HG03457 (cell line): Measurements from ENCODE around the gene HTR1D.
"Not testable (repeated sequence)": the region's sequence is repeated elsewhere in the genome, so short reads cannot be mapped to it uniquely, and the experiment has no call there.

ENCODE experiments used
- ATAC-seq: cut with Tn5 transposase; IDR thresholded peaks from one replicate; pipeline ENCODE4 v1.9.1; 2021; ENCODE audit warnings: moderate number of reproducible peaks; ENCODE audit not compliant: unreplicated experiment

The HTR1D gene

DNA sequence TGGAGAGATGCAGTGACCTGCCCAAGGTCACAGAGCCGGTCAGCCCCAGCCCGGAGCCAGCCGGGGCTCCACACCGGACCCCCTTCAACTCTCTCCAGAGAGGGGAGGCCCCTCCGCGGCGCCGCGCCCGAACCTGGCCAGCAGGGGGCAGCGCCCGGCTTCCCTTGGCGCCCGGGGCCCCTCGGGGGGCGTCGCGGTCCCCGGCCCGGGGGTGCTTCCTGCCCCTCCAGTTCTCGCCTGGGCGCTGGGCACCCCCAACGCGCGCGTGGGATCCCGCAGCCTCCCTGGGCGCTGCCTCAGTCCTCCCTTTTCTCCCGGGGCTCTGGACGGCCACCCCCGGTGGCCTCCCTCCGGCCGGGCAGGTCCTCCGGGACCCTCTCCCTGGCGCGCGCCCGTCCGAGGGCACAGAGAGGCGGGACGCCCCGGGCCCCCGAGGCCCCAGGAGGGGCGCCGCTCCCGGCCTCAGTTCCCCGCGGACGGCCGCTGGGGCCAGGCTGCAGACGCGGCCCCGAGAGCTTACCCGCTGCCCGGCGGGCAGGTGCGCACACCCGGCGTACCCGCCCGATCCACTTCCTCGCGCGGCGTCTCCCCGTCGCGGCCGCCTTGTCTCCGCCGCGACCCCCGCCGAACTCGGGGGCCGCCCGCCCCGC is 406 bp downstream of the HTR1D start:
- ATAC-seq = no peak

DNA sequence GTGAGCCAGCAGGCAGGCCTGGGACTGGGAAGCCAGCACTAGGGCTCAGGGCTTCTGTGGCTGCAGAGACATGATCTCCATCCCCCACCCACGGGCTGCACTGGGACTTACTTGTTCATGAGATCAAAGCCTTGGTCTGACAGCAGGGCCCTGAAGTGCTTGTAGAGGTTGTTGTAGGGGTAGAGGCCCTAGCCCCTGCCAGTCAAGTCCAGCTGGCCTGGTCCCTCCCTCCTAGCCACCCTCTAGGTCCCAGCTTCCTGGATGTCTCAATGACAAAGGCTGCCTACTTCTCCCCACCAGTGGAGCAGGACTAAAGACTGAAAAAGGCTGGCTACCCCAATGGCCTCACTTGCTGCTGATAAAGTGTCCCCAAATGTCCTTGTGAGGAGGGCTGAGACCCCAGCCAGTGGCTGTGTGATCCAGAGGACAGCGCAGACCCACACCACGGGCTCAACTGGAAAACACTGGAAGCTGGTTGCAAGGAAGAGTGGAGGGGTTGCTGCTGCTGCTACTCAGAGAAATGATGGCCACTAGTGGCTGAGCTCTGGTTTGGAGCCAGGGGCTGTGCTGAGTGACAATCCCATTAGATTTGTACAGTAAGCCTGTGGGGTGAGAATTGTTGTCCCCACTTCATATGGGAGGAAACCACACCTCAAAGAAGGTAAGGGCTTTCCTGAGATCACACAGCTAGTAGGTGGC is 1.4 kb downstream of the HTR1D start:
- ATAC-seq = no peak

DNA sequence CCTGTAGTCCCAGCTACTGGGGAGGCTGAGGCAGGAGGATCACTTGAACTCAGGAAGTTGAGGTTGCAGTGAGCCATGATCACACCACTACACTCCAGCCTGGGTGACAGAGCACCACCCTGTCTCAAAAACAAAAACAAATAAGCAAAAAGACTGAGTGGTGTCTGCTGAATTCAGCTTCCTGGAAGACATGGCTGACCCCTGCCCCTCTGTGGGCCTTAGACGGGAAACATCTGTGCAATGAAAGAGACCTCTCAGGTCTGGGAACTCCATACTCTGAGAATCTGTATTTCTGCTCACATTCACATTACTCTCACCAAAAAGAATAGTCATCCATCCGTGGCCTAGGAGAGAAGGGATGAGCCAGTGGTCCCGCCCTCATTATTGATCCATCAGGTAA is 2.0 kb downstream of the HTR1D start:
- ATAC-seq = no peak

DNA sequence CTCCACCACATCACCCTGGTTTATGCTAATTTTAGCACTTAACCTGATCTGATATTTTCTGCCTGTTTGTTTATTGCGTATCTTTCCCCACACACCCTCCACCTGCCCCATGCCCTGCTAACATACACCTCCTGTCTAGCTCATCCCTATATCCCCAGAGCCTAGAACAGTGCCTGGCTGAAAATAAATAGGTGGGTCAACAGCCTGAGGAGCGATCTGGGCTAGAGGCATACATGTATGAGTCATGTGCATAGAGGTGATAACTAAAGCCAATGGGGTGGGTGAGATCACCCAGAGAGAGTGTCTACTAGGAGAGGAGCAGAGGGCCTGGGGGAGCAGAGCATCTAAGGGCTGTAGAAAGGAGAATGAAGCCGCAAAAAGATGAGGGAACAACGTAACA is 2.7 kb downstream of the HTR1D start:
- ATAC-seq = no peak

DNA sequence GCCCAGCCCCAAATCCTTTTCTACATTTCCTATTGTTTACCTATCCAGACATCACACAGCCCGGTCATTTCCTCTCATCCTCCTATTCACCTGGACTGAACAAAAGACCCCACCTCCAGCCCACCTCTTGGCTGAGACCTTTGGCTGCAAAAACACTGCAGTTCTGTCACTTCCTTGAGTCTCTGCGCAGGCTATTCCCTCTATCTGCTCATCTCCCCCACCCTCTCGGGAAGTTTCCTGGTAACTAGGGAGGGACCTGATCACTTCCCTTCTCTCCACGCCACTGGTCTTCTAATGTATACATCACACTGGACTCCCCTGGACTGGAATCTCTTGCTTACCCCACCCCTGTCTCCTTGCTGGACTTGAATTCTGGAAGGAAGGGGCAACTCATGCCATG is 5.3 kb downstream of the HTR1D start:
- ATAC-seq = no peak

DNA sequence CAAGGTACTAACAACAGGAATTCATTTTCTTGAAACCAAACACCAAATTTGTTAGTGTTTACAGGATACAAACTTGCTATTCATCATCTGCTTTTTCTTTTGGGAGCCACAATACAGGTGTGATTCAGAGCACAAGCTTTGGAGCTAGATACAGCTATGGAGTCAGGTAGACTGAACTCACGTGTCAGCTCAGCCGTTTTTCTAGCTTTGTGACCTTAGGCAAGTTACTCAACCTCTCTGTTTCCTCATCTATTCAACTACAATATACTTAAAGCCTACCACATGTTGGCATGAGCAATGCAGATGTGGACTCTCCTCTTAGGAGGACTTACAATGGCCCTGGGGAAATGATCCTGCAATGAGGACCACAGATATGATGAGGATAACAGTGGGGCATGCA is 6.3 kb downstream of the HTR1D start:
- ATAC-seq = no peak

DNA sequence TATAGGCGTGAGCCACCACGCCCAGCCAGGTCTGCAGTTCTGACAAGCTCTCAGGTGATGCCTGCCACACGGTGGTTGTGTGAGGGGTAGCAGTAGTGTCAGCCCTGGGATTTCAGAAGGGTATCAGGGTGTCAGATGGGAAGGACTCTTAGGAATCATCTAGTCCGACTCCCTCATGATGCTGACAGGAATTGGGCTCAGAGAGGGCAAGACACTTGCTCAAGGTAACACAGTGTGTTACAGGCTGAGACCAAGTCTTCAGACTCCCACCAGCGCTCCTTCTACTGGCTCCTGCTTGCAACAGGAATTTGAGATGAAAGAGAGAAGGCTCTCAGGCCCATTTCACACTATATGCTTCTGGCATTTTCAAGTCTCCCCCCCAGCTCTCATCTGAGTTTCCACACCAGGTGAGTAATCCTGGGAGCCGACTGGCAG is 6.9 kb downstream of the HTR1D start:
- ATAC-seq = no peak

DNA sequence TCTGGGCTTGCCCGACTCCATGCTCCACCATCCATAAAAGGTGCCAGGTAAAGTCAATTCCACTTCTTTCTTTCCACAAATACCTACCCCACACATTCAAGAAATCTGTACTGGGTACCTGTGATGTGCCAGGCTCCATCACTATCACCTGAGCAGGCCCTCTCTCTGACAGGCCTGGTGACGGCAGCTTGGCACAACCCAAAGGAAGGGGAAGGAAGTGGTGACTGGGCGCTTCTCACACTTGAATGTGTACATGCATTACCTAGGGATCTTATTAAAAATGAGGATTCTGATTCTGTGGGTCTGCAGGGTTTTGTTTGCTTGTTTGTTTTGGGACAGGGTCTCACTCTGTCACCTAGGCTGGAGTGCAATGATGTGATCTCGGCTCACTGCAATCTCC is 7.5 kb downstream of the HTR1D start:
- no peak for ATAC-seq

DNA sequence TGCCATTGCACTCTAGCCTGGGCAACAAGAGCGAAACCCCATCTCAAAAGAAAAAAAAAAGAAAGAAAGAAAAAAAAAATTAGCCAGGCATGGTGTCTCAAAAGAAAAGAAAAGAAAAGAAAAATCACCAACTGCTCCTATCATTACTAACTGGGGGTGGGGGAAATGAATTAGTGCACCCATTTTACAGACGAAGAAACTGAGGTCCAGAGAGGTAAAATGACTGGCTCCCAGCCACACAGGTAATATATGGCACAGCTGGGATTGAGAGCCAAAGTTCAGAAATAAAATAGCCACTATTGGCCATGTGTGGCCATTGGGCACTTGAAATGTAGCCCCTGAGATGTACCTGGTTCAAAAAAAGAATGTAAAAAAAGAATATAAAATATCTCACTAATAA is 8.8 kb downstream of the HTR1D start:
- no peak for ATAC-seq

DNA sequence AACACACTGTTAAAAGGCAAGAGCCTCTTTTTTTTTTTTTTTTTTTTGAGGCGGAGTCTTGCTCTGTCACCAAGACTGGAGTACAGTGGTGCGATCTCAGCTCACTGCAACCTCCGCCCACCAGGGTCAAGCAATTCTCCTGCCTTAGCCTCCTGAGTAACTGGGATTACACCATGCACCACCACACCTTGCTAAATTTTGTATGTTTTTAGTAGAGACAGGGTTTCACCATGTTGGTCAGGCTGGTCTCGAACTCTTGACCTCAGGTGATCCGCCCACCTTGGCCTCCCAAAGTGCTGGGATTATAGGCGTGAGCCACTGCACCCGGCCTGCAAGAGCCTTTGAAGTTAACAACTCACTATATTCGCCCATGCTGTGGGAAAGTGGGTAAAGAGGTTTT is 9.6 kb downstream of the HTR1D start:
- ATAC-seq = not testable (repeated sequence)

DNA sequence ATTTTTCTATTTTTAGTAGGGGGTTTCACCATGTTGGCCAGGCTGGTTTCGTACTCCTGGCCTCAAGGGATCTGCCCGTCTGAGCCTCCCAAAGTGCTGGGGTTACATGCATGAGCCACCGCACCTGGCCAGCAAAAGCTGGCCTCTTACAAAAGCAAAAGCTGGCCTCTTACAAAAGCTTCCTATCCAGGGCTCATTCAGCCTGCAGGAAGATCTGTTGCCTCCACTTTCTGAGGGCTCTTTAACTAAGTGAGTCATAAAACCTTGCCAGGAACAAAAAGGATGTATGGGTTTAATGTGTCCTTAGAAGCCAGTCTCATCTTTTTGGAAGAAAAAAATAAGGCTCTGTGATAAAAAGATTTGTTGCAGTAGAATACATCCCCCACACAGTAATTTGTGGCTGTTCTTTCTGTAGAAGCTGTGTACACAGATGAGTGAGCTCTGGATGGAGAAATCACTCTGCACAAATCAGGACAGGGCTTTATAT is 15.0 kb downstream of the HTR1D start:
- no peak for ATAC-seq

DNA sequence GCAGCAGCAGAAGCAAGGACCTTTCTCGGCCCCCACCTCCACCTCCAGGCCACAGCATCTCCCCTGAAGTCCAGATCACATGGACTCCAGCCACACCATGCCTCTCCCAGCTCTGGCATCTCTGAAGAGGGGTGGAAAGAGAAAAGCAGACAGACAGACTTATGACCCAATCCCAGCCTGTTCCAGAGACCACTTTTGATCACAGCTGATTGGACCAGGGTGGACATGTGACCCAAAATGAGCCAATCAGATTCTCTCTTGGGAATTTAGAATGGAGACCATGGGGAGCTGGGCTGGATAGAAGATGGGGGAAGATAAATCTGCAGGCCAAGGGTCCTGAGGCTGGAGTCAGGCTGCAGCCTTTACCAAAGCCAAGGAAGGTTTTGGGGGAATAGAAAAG is 16.4 kb downstream of the HTR1D start:
- no peak for ATAC-seq

DNA sequence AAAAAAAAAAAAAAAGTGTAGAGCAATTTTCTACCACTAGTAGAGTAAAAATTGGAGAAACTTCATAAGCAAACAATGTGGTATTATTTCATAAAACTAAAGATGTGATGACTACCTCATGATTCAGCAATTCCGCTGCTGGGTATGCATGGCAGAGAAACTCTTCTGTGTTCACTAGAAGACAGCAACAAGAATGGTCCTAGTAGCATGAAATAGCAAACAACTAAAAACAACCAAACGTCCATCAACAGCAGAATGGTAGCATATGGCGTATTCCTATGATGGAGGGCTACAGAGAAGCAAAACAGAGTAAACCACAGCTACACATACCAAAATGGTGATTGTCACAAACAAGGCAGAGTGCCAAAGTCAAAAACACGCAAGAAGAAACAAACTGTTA is 18.9 kb downstream of the HTR1D start:
- no peak for ATAC-seq

DNA sequence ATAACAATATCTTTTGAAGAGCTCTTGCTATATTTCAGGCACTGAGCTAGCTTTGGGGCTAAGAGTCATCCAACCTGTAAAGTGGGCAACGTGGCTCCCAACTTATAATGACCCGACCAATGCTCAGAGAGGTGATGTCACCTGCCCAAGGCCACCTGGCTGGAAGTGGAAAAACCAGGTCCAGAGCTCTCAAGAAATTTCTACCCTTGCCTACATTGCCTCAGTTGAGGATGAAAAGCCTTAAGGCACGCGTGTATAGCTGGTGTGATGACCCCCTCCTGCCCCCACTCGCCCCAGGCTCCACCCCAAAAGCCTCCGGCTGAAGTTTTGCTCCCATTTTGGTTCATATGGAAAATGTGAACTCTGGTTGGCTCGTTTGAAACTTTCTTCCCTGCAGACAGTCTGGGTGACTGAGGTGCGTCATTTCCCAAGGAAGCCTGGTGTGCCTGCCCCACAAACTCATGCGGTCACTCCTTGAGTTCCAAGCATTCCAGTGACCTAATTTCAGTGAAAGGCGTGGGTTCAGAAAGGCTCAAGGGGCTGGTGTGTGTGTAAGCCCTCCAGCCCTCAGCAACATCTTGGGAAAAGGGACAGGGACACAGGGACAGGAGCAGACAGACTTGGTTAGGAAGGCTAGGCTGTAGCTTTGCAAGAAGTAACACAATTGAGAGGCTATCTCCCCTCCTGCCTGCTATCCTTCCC is 20.5 kb downstream of the HTR1D start:
- no peak for ATAC-seq

DNA sequence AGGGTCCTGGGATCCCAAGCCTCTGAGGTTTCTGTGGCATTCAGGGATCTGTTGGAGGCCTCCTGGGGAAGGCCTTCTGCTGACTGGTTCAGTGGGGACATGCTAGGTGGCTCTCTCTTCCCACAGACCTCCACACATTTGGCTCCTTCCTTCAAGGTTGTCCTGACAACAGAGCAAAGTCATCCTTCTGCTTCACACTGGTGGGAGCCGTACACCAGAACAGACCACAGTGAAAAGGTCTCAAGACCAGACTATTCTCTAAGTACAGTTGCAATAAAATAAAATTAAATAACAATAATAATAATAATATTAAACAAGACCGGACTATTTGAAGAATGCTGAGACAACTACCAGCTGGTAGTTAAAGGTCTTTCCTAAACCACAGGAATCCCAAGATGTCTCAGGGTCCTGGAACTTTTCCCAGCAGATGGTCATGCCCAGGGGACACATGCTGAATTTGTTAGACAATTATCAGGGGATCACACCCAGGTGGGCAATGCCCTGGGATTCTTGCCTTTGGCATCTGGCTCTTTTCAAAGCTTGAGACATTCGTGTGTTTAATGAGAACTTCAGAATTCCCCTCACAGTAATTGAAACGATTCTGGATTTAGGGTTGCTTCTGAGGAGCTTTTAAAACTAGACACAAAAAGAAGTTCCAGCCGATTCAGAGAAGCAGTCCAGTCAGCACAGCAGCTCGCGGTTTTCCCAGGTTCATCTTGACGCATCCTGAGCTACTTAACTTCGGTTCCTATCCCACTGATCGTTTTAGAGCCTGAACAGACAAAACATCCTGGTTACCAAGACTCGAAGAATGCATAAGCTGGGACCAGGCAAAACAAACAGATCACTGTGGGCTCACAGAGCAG is 22.9 kb downstream of the HTR1D start:
- ATAC-seq = no peak

DNA sequence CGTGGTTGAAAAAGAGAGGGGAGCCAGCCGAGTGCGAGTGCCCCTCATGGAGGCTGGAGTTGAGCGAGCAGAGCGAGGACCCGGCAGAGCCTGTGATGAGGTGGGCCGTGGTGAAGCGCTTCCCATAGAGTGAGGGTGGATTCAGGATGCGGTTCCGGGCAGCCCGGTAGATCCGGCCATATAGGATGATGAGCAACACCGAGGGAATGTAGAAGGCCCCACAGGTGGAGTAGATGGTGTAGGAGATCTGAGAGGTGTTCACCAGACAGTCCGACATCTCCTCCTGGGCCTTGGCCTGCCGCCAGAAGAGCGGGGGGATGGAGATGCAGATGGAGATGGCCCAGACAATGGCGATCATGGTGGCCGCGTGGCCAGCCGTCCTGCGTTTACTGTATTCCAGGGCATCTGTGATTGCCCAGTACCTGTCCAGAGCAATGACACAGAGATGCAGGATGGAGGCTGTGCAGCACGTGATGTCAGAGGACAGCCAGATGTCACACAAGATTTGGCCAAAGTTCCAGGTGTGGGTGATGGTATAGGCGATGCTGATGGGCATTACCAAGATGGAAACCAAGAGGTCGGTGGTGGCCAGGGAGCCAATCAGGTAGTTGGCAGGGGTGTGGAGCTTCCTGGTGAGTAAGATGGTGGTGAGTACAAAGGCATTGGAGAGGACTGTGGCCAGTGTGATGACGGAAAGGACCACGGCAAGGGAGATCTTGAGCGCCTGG is 23.7 kb downstream of the HTR1D start:
- no peak for ATAC-seq

DNA sequence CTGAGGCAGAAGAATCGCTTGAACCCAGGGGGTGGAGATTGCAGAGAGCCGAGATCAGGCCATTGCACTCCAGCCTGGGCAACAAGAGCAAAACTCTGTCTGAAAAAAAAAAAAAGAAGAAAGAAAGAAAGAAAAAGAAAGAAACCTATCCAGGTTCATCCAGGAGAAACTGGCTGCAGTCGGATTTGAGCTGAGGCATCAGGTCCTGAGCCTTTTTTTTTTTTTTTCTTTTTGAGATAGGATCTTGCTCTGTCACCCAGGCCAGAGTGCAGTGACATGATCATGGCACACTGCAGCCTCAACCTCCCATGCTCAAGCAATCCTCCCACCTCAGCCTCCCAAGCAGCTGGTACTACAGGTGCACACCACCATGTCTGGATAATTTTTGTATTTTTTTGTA is 26.1 kb downstream of the HTR1D start:
- ATAC-seq = no peak

DNA sequence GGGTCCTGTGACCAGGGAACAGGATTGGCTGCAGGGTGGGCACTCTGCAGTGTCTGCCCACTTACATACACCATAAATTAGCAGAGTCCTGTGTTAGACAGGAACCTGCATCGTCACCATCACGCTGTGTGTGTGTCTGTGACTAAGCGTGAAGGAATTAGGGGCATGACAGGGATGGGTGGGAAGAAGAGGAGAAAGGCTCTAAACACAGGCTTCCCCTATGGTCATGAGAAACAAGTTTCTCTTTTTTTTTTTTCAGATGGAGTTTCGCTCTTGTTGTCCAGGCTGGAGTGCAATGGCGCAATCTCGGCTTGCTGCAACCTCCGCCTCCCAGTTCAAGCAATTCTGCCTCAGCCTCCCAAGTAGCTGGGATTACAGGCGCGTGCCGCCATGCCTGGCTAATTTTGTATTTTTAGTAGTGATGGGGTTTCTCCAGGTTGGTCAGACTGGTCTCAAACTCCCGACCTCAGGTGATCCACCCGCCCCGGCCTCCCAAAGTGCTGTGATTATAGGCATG is 28.3 kb downstream of the HTR1D start:
- ATAC-seq = not testable (repeated sequence)

DNA sequence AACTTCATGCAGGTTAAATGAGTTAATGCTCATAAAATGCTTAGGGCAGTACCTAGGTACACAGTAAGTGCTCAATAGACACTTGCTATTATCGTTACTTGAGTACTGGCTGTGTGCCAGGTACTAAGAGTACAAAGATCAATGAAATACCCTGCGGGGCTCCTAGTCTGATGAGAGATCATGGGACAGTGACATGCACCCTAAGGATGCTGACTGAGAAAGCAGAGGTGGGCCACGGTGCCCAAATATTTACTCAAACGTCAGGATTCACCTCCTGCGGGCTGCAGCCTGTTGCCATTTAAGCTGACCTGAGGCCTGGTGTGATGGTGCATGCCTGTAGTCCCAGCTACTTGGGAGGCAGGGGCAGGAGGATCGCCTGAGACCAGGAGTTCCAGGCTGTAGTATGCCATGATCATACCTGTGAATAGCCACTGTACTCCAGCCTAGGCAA is 28.8 kb downstream of the HTR1D start:
- no peak for ATAC-seq

DNA sequence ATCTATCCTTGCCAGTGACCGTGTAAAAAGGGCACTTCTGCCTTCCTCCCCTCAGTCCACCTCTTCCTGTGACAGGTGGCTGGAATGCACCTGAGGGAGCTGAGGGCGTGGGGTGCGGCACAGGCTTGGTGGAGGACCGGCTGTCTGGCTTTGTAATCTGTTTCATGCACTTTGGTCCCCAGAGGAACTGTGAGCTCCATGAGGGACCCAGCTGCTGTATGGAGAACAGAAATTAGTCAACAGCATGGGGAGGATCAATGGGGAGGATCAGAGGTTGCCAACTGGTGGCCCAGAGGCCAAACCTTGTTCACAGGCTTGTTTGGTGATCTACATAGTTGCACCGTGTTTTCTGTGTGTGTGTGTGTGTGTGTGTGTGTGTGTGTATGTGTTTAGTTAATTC is 29.7 kb downstream of the HTR1D start:
- ATAC-seq = no peak
